ENCODE data around the gene MAGI1. TPM values are rescaled to one million over a fixed set of nuclear protein-coding genes. Genes with fewer than 3 reads are reported as not detected.

The MAGI1 gene
- total RNA-seq, 1 donor from 2014 or later: 47.1 TPM

DNA sequence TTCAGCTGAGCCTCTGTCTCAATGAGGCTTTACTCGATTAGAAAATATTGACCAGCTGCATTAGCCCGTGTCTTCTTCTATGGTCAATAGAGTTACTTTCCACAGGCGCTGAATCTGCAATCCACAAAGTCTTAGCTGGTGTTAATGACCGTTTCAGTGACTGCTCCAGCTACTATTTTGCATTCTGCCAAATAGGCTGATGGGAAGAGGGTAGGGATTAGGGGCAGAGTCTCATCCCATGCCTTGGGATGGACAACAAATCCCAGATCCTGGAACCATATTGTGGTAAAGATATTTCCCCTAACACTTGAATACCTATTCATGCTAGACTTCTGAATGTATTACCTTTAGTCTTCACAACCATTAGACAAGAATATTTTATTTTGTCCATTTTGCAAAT, 29.5 kb upstream of the MAGI1 start:
- Histone ChIP-seq H3K9me3 (no peaks in the 10 kb centered on the region), H3K36me3 (no peaks in the 10 kb centered on the region), H3K4me1 (no peaks in the 10 kb centered on the region), H3K27me3 (no peaks in the 10 kb centered on the region), H3K27ac (no peak overlapping the region), H3K4me3 (no peak overlapping the region)
- intact Hi-C loops (cut with DNase I): loop anchor here (10.0 kb wide), 1 partner anchor 1737 kb away; no protein-coding TSS in a partner anchor
- TF ChIP-seq, protein P1, sequence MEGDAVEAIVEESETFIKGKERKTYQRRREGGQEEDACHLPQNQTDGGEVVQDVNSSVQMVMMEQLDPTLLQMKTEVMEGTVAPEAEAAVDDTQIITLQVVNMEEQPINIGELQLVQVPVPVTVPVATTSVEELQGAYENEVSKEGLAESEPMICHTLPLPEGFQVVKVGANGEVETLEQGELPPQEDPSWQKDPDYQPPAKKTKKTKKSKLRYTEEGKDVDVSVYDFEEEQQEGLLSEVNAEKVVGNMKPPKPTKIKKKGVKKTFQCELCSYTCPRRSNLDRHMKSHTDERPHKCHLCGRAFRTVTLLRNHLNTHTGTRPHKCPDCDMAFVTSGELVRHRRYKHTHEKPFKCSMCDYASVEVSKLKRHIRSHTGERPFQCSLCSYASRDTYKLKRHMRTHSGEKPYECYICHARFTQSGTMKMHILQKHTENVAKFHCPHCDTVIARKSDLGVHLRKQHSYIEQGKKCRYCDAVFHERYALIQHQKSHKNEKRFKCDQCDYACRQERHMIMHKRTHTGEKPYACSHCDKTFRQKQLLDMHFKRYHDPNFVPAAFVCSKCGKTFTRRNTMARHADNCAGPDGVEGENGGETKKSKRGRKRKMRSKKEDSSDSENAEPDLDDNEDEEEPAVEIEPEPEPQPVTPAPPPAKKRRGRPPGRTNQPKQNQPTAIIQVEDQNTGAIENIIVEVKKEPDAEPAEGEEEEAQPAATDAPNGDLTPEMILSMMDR (IDR thresholded peaks at IDR 0.05): no peak
- TF ChIP-seq POLR2A (IDR thresholded peaks at IDR 0.05) (no peak), POLR2AphosphoS5 (IDR thresholded peaks at IDR 0.05; ENCODE audit: insufficient read depth in 1 of 2, low read depth in 1 of 2) (no peak)
- no peak for DNase-seq (ENCODE audit: extremely low spot score in 2 of 2)

DNA sequence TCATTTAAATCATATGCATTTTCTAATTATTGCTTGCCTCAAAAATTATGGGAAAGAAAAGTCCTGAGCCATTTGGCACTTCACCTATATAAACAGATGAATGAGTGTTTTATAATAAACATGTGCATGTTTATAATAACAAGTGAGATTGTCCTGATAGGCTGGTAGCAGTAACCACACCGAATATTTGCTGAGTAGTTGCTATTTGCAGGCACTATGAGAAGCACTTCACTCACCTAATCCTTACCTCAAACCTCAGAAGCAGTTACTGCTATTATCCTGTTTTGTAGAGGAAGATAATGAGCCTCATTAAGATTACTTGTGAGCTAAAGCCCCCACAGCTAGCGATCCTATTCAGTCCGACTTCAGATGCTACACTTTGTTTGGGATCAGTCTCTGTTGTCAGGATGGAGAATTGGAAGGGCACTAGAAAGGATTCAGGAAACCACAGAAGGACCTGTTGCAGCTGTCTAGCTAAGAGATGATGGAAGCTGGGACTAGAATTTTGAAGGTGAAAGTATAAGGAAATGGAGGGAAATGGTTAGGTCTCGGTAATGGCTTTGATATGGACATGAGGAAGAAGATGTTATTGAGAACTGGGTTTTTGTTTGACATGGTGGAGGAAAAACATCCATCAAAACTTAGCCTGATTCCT, 28.4 kb upstream of the MAGI1 start:
- Histone ChIP-seq H3K9me3 (no peaks in the 10 kb centered on the region), H3K27me3 (no peaks in the 10 kb centered on the region), H3K36me3 (no peaks in the 10 kb centered on the region), H3K4me3 (no peak overlapping the region), H3K4me1 (no peaks in the 10 kb centered on the region), H3K27ac (no peak overlapping the region)
- no peak for TF ChIP-seq POLR2AphosphoS5 (IDR thresholded peaks at IDR 0.05; ENCODE audit: insufficient read depth in 1 of 2, low read depth in 1 of 2)
- TF ChIP-seq, protein P1 (IDR thresholded peaks at IDR 0.05): no peak
- no peak for TF ChIP-seq POLR2A (IDR thresholded peaks at IDR 0.05)
- no peak for DNase-seq (ENCODE audit: extremely low spot score in 2 of 2)
- intact Hi-C loops (cut with DNase I): loop anchor here (10.0 kb wide), 1 partner anchor 1738 kb away; no protein-coding TSS in a partner anchor

DNA sequence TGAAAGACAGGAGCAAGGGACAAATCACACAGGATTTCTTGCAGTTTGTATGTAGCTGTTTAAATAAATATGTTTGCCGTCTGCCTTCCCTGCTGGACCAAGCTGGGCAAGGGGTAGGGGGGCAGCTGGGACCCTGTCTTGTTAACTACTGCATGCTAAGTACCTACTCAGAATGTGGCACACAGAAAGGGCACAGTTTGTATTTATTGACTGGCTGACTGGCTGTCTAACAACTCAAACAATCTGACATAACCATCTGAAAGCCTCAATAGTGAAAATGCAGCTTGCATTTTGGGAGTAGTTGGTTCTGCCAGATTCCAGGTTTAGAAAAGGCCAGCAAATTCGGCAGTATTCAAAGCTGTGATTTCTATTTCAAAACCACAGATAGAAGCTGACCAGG, 16.6 kb upstream of the MAGI1 start:
- H3K4me3 ChIP-seq: no peak overlapping the region
- intact Hi-C loops (cut with DNase I): no loop called here
- H3K4me1 ChIP-seq: no peaks in the 10 kb centered on the region
- no peak overlapping the region for H3K27ac ChIP-seq
- H3K36me3 ChIP-seq: no peaks in the 10 kb centered on the region
- no peaks in the 10 kb centered on the region for H3K9me3 ChIP-seq
- H3K27me3 ChIP-seq: no peaks in the 10 kb centered on the region
- TF ChIP-seq, protein P1 (IDR thresholded peaks at IDR 0.05): no peak
- no peak for TF ChIP-seq POLR2A (IDR thresholded peaks at IDR 0.05)
- TF ChIP-seq POLR2AphosphoS5 (IDR thresholded peaks at IDR 0.05; ENCODE audit: insufficient read depth in 1 of 2, low read depth in 1 of 2): no peak
- no peak for DNase-seq (ENCODE audit: extremely low spot score in 2 of 2)

DNA sequence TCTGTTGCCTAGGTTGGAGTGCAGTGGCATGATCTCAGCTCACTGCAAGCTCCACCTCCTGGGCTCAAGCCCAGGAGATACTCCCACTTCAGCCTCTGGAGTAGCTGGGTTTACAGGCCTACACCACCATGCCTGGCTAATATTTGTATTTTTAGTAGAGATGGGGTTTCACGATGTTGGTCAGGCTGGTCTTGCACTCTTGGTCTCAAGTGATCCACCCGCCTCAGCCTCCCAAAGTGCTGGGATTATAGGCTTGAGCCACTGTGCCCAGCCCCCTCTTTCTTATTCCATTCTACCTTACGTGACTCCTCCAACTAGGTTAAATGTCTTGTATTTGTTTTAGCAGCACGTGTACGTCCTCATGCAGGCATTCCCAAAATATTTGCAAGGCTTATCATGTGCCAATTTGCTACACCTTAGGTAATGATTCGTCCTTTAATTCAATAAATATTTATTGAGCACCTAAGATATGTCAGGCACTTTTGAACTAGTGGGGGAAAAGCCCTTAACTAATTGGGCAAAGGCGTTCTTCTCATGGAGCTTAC, 14.9 kb upstream of the MAGI1 start:
- no peak for TF ChIP-seq POLR2AphosphoS5 (IDR thresholded peaks at IDR 0.05; ENCODE audit: insufficient read depth in 1 of 2, low read depth in 1 of 2)
- no peak for TF ChIP-seq POLR2A (IDR thresholded peaks at IDR 0.05)
- TF ChIP-seq, protein P1 (IDR thresholded peaks at IDR 0.05): no peak
- H3K9me3 ChIP-seq: no peaks in the 10 kb centered on the region
- no peak overlapping the region for H3K27ac ChIP-seq
- H3K27me3 ChIP-seq: no peaks in the 10 kb centered on the region
- H3K36me3 ChIP-seq: no peaks in the 10 kb centered on the region
- intact Hi-C loops (cut with DNase I): no loop called here
- H3K4me1 ChIP-seq: no peaks in the 10 kb centered on the region
- DNase-seq (ENCODE audit: extremely low spot score in 2 of 2): no peak
- no peak overlapping the region for H3K4me3 ChIP-seq

All from vagina (tissue), 2 donors.